Sigmoid colon (tissue), 4 donors: ENCODE results near the gene IGF2BP2.

Source experiments
- CTCF ChIP-seq, 4 experiments: fragments of 450-650 bp in 3 of 4; fragments of 200-600 bp in 1 of 4; IDR thresholded peaks; one replicate each; pipeline ENCODE4 v1.5.1; 2016 to 2019; ENCODE audit warnings: antibody characterized with exemption in 4 of 4, mild to moderate bottlenecking in 3 of 4, moderate library complexity in 2 of 4
- POLR2A ChIP-seq, 2 donors: fragments of 450-650 bp; IDR thresholded peaks; one replicate each; pipeline ENCODE4 v1.6.1; 2016; ENCODE audit warnings: antibody characterized with exemption in 2 of 2, mild to moderate bottlenecking in 2 of 2, moderate library complexity in 2 of 2
- POLR2AphosphoS5 ChIP-seq, 4 donors: sonication (generic); formaldehyde crosslinking; IDR thresholded peaks; one replicate each; pipeline ENCODE4 v1.6.1; 2017; ENCODE audit warnings: antibody characterized with exemption in 4 of 4

DNA sequence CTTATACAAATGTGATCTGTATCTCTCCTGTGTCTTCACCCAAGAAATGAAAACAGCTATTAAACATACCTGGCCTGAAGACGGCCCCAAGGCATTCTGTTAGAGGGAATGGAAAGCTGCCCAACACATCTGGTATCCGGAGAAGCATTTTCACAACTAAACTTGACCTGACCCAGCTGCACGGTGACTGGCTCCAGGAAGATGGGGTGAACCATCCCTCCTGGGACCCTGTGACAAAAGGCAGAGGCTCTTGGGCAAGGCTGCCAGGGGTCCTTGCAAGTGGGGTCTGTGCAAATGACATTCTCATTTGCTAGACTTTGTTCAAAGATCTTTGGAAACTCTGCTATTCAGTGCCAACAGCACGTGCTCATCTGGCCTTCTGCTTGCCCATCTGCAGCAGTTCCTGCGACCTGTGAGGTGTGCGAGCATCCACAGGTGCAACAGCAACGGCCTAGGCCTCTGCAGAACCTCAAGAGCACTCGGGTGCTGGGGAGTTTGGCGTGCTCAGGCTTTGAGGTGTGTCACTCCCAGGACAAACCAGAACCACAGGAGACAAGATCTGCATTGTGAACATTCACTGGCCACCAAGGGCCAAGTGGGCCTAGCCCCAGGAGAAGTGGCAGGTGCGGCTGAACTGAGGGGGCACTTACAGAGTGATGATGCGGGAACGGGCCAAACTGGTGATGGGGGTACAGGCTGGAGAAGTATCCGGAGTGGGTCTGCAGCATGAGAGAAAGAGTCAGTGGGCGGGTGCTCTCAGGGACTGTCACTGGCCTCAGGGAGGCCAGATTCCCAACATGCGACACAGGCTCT lies 166.9 kb downstream of the IGF2BP2 start:
- no peak for TF ChIP-seq CTCF (IDR thresholded peaks at IDR 0.05)
- TF ChIP-seq POLR2A (IDR thresholded peaks at IDR 0.05) = no peak
- no peak for TF ChIP-seq POLR2AphosphoS5 (IDR thresholded peaks at IDR 0.05)
